PFSK-1 (cell line): ENCODE data around the gene NDUFA6.

Experiments used
- REST ChIP-seq, 2 experiments: IDR thresholded peaks; 2 replicates each; pipeline versions ENCODE4 v1.6.1 to v1.8.0; 2011 to 2012; ENCODE audit warnings: low read depth in 2 of 2, low read length in 2 of 2, control low read depth in 1 of 2, inconsistent platforms in 1 of 2, mild to moderate bottlenecking in 1 of 2, moderate library complexity in 1 of 2; ENCODE audit not compliant: insufficient read depth in 1 of 2
- SIN3A ChIP-seq: IDR thresholded peaks from 2 replicates; pipeline ENCODE4 v1.6.1; 2012; ENCODE audit warnings: mild to moderate bottlenecking, low read length, moderate library complexity, borderline replicate concordance; ENCODE audit not compliant: insufficient read depth

- no peak for TF ChIP-seq REST (IDR thresholded peaks at IDR 0.05; ENCODE audit: insufficient read depth in 1 of 2, low read depth in 2 of 2, low read length in 2 of 2)
- TF ChIP-seq SIN3A, result no peak
These were observed 25.9 kb downstream of the NDUFA6 start for GRCh38 chr22:42064629-42065028.
